COLO829 (cell line): ENCODE data around the gene CTBP1.

ENCODE experiments used
- DNase-seq: peaks from one replicate; pipeline ENCODE4 v3.0.0; 2012; ENCODE audit warnings: low spot score

Gene CTBP1

DNA sequence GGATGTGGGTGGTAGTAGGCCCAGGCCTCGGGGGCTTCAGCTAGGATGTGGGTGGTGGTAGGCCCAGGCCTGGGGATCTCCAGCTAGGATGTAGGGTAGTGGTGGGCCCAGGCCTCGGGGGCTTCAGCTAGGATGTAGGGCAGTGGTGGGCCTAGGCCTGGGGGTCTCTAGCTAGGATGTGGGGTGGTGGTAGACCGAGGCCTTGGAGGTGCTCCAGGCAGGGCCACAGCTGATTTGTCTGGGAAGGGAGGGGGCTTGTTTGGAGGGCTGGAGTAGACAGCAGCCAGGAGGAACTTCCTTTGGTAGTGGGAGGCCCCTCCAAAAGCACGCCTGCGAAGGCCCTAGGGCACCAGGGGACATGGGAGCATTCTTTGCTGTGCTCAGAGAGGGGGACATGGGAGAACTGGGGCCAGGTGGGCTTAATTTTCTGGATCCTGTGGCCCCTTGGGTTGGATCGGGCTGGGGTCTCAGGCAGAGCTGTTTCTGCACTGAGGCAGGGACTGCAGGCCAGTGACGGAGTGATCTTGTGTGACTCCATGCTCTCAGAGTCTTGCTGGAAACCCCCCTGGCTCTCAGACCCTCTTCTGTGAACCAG lies 73.2 kb downstream of the CTBP1 start:
- DNase-seq: no peak

DNA sequence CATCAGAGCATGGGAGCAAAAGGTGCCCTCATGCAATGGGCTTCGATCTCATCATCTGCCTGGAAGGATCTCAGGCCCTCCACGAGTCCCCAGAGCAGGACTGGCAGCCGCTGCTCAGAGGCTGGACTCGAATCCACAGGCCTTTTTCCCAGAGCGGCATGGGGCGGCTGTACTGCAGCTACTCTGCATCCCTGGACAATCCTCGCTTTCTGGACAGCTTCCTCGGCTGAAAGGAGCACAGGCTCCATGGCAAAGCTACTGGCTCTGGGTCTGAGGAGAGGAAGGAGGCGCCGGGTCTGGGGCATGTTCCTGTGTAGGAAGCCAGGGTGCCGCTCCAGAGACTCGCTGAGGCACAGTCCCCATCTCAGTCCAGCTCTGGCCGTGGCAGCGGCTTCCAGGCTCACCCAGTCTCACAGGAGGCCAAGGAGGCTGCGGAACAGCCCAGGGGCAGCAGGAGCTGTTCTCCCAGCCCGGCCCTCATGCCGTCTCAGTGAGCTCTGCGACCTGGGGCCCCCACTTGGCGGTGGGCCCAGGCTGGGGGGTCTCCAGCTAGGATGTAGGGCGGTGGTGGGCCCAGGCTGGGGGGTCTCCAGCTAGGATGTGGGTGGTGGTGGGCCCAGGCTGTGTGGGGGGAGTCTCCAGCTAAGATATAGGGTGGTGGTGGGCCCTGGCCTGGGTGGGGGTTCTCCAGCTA lies 73.8 kb downstream of the CTBP1 start:
- DNase-seq: no peak

DNA sequence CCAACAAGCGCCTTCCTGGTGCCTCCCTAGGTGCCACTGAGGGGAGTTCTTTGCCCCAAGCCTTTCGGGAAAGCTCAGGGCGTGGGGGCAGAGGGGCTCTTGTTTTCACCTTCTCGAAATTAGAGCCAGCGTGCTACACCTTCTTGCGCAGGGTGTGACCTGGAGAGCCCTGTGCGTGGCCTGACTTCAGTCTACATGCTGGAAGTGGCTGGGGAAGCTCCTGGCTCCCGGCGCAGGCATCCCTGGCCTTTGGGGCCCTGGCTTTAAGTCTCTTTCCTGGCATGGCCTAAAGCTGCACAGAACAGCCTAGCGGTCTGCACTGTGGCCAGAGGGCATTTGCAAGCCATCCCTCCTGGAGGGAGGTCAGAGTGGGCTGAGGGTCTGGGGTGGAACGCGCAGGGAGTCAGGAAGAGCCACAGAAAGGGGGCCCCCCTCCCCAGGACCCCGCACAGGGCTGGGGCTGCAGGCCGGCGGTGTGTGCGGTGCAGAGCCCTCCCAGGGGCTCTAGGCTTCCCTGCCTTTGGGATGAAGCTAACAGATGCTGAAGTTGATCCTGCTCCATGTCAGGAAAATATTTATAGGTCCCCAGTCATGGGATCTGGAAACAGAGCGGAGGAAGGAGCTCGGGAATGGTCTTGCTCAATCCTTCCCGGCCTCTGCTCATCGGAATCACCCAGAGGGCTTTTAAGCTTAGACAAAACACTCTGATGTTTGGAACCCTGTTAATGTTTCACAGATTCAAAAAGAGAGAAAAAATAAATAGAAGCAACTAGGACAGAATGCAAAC lies 75.8 kb downstream of the CTBP1 start:
- DNase-seq: peak; percentile 43

DNA sequence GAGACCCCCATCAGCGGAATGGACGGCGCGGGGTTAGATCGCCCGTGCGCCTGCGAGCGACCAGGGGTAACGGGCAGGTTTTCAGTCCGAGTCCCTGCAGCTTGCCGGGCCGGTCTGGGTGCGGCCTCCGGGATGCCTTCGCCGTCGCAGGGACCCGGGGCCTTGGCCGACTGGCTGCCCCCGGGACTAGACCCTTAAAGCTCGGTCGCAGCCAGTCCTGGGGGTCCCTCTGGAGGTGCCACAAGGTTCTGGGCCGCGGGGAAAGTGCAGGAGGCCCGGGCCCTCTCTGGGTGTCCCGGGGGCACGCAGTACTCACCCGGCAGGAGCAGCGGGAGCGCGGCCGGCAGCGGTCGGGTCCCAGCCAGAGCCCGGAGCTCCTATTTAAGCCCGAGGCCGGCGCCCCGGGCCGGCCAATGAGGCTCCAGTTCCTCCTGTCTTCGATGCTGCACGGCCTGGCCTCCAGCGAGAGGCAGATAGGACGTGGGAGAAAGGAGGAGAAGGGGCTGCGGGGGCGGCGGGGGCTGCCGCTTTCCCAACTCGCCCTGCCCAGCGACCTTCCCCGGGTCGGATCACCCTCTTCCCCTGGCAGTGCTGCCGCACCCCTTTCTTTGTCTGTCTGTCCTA lies 76.6 kb downstream of the CTBP1 start, which contains the start of gene SPON2:
Gene SPON2 (minus strand): TSS at position 356 of the 624 bp plus-strand sequence.
- no peak for DNase-seq

DNA sequence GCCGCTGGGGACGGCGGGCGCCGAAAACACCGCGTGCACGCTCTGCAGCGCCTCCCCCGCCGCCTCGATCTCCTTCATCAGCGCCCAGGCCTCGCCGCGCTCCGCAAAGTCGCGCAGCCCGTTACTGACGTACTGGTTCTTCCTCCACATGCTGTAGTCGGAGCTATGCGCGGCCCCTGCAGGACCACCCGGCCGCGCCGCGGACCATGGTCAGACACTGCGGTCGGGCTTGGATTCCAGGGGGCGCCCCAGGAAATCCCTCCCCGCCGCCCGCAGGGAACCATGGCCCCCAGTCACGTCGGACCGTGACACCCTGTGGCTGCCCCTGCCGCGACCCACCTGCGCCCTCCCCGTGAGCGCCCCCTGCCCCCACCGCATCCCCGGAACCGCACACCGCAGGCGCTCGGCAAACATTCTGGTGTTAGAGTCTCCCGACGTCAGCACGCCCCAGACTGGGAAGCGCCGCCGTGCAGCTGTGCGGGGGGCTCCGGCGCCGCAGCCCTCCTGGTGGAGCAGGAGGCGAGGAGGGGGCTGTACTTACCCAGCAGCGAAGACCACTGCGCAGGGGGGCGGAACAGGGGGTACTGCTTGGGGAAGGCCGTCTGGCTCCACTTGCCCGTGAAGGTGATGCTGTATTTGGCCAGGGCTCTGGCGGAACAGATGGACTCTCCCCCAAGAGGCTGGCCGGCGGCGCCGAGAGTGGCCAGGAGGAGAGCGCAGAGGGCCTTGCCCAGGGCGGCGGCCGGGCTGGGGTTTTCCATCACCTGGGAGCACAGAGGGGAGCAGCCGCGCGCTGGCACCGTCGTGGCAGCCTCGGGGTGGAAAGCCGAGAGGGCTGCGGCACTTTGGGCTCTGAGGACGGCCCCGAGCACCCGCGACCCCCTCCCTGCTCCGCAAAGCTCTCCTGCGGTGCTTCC lies 77.4 kb downstream of the CTBP1 start:
- DNase-seq: no peak

DNA sequence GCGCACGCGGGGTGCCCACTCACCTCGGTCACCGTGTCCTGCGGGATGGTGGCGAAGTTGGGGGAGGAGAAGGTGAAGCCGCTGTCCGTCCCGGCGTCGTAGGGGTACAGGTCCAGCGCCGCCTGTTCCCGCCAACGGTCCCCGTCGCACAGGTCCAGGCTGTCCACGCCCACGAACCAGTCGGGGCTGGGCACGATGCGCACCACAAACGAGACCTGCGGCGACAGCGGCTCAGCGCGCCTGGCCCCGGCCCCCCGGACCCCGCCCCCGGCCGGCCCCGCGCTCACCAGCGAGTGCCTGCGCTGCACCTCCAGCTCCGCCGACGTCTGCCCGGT lies 78.0 kb downstream of the CTBP1 start:
- no peak for DNase-seq

DNA sequence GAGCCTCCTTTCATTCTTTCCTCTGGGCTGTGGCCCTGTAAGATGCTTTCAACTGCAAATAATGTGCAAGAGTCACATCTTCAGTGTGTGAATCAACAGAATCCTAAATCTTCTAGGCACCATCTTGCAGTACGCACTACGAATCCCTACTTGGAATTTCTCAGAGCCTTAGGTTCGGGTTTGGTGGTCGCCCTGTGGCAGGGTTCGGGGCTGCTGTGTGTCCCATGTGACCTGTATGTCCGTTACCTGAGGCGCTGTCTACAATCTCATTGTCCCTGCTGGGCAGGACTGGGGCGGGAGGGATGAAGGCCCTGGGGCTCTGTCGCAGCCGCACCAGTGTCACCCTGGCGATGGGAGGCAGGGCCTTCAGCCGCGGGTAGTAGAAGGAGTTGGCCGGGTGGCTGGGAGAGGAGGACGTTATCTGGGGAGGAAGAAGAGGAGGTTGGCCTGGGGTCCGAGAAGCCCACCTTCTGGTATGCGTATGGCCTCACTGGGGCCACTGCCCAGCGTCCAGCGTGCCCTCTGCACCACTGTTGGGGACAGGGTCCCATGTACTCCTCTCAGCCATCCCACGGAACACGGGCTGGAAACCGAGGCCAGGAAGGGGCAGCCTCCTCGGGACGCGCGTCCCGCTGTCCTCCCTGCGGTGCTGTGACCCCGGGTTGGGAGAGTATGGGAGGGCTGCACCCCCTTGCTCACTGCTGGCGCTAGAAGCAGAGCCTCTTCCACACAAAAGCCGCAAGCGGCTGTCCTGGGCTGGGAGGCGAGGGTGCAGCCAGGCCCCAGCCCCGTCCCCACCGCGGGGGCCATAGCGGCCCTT lies 78.6 kb downstream of the CTBP1 start:
- DNase-seq: no peak

DNA sequence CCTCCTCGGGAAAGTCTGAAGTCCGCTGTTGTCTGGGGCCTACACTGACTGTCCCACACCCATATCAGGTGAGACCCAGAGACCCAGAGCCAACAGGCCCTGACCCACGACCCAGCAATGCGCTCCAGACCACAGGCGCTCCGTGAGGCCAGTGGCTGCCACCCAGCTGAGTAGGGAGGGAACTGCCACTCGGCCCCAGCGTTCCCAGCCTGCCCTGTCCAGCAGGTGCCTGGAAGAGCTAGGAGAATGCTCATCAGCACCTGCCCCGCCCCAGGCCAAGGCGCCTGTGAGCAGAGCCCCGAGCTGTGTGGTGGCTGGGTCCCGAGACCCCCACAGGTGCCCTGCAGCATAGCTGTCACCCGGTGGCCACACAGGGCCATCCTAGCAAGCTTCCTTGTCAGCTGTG lies 79.2 kb downstream of the CTBP1 start:
- DNase-seq: no peak

DNA sequence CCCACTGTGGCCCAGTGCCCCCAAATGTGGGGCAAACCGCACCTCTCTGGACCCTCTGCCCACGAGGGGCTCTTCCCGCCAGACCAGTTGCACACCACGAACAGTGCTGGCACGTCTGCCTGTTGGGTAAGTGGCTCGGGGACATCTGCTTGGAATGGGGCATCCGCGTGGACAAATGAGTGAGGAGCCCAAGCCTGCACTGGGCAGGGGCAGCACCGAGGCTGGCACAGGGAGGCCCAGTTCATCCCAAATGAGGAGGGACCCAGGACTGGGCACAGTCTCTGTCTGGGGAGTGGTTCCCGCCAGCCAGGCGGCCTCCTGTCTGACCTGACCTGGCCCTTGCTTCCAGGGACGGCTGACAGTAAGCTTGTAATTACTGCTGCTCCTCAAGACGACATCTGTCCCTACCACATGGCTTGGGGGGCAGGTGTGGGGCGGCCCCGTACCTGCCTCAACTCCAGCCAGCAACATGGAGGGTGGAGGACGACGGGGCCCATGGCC lies 79.7 kb downstream of the CTBP1 start:
- no peak for DNase-seq

DNA sequence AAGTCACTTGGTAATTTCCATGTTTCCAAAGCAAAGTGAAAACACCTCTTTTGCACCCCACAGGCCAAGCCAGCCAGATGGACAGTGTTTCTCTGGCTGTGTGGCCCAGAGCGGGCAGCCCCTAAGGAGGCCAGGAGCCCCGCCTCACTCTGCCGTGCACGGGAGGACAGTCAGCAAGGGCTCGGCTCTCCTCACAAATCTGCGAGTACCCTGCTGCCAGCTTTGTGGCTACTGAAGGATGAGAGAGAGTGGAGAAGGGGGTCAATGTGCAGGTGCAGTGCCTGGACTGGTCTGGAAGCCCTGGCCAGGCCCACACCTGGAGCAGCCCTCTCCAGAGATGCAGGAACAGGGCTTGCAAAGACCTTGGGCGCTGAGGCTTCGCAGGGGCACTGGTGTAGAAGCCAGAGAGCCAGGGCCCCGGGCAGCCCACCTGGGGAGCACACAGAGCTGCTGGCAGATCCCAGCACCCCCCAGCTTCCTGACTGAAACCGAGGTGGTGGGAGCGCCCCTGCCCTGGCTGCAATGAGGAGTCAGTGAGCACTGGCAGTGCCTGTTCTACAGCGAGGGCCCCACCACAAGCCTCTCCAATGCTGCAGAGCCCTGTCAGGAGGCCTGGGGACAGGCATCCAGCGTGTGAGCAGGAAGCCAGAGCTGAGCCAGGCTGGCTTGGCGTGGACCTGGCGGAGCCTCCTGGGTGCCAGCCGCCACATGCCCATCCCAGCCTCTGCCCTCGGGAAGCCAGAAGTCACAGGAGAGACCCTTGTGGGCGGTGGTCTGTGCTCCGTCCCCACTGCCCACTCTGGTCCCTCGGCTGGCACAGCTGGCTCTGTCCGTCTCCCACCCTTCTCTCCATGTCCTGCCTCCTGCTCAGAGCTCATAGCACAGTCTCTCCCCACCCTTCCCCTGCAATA lies 80.5 kb downstream of the CTBP1 start:
- DNase-seq: no peak

DNA sequence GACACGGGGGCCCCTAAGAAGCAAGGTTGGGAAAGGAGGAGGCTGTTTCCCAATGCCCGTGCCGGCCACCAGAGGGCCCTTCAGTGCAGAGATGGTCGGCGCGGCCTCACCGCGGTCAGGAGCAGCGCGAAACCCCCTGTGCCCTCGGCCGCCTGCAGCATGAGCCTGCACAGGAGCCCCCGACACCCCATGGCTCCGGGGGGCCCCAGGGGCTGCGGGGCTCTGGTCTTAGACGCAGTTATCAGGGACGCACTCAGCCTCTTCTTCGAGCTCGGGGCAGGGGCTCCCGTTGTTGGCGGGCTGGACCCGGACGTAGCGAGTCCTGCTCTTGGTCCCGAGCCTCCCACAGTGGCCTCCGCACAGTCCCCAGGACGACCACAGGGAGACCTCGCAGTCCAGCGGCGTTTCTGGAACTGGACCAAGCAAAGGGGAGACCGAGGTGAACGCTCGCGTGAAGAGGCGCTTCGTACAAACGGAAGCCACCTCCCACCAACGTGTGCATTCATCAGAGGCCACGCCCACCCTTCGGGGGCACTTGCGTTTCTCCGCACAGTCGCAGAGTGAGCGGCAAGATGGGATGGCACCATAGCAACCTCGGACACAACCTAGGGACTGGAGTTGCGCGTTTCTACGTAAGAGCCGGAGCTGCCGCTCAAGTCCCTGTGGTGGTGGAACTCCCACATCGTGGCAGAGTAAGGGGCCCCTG lies 81.5 kb downstream of the CTBP1 start:
- DNase-seq: peak; percentile 26

DNA sequence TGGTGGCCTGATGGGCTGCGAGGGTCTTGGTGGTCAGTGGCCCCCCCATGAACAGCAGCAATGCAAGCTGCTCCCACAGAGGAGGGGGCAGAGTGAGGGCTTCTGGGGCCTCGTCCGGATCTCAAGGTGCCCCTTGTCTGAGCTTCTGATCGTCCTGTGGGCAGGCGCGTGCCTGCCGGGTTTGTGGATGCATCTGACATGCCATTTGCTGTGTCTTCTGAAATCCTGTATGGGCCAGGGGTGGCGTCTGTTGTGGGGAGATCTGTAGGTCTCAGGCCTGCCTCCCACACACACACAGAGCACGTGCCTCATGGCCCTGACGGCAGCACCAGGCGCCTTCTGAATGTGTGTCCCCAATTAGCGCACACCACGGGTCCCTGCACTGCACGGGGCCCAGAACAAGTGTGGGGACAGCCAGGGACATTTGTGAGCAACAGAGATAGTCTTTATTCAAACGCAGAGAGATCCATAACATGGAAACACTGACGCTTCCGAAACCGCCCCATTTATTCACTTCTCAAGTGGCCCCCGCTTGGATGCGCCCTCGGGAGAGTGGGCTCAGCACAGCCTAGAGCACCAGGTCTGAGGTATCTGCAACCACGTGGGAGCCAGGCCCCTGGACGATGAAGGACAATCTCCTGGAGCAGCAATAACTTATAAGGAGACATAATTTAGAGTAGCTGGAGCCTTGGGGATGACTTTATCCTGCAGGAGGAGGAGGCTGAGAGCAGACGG lies 82.3 kb downstream of the CTBP1 start:
- DNase-seq: no peak

DNA sequence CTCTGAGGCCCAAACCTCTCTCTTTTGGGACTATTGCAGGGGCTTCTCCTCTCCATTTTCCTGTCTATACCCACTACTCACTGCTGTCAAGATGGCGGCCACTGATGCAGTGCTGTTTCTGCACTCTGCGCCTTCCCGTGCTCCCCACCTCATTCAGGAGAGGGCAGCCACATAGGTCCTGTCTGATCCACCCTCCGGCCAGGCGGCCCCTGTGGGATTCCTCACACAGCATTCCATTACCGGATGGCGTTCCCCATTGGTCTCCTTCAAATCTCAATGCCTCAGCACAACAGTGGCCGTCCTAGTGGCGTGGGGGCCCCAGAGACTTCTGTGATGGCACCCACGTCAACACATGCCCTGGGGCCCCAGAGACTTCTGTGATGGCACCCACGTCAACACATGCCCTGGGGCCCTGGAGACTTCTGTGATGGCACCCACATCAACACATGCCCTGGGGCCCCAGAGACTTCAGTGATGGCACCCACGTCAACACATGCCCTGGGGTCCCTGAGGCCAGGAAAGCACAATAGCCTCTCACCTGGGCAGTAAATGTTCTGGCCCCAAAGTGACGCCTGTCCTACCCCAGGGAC lies 83.9 kb downstream of the CTBP1 start:
- no peak for DNase-seq

DNA sequence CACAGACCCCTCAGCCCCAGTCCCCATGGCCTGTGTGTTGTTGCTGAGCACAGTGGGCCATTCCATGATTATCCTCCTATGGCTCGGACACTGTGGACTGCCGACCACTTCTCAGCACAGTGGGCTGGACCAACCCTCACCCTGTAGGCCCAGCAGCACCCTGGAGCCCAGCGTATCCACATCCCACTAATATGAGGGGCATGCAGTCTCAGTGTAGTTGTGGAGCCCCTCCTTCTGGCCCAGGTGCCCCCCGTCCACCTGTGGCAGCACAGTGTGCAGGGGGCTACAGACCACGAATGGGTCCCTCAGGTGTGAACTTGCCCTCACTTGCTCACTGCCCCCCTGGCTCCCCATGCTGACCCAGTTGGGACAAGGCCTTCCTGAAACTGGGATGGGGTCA lies 84.5 kb downstream of the CTBP1 start:
- DNase-seq: no peak

DNA sequence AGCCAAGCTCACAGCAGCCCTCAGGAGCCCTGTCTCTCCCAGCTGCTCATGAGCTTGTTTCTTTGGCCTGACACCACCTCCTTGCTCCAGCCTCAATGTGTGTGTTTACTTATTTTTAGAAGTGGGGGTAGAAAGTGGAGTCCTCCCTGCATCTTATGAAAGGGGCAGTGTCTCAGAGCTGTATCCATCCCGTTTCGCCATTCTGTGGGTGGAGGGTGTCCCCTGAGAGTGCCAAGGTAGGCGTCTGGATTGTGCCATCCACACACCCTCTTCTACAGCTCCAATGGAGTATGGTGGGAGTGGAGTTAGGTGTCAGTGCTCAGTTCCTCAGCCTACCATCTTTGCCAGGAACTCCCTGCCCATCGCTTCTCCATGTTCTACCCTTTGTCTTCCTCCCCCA lies 84.9 kb downstream of the CTBP1 start:
- peak; percentile 9 for DNase-seq
